Spleen (tissue), 7 donors: ENCODE measurements around the gene ANKRD6.

Source experiments
- POLR2A ChIP-seq, 3 donors: fragments of 450-650 bp; IDR thresholded peaks; one replicate each; pipeline ENCODE4 v1.5.1; 2017; ENCODE audit warnings: antibody characterized with exemption in 3 of 3, mild to moderate bottlenecking in 1 of 3
- POLR2AphosphoS5 ChIP-seq, 3 donors: sonication (generic); formaldehyde crosslinking; IDR thresholded peaks; one replicate each; pipeline ENCODE4 v1.5.1; 2017; ENCODE audit warnings: antibody characterized with exemption in 3 of 3
- TF ChIP-seq, protein P1 (sequence below), 11 experiments: fragments of 200-600 bp in 7 of 11; fragments of 450-650 bp in 4 of 11; sonication (generic) in 4 of 11; IDR thresholded peaks in 8 of 11; conservative IDR thresholded peaks in 3 of 11; 1 replicate in 7 of 11; 2 replicates in 4 of 11; pipeline versions ENCODE4 v1.4.0 to v1.8.0; 2016 to 2021; ENCODE audit warnings: antibody characterized with exemption in 11 of 11, inconsistent platforms in 4 of 11, mild to moderate bottlenecking in 1 of 11
- donor health status: DM: no; HTN: no; CAD: no; lungs with moderate emphysema.
- donor health status: DM: no; HTN: no; CAD: no.
- donor health status: DM: no; HTN: no; CAD: no.

DNA sequence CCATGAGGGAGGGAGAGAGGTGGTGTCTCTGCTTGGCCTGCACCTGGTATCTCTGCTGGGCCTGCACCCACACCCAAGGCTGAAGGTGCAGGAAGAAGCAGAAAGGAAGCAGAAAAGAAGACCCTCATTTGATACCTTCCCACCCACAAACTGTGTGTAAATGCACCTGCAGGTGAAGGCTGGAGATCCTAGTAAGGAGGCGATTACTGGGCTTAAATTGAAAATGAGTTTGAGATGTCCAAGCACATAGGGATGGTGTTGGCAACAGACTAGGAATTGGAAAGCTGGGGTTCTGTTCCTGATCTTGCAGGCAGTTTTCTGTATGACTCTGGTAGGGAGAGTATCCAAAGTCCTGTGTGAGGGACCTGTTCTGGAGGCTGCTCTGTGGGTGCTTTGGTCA lies 130.9 kb downstream of the ANKRD6 start:
- TF ChIP-seq, protein P1, sequence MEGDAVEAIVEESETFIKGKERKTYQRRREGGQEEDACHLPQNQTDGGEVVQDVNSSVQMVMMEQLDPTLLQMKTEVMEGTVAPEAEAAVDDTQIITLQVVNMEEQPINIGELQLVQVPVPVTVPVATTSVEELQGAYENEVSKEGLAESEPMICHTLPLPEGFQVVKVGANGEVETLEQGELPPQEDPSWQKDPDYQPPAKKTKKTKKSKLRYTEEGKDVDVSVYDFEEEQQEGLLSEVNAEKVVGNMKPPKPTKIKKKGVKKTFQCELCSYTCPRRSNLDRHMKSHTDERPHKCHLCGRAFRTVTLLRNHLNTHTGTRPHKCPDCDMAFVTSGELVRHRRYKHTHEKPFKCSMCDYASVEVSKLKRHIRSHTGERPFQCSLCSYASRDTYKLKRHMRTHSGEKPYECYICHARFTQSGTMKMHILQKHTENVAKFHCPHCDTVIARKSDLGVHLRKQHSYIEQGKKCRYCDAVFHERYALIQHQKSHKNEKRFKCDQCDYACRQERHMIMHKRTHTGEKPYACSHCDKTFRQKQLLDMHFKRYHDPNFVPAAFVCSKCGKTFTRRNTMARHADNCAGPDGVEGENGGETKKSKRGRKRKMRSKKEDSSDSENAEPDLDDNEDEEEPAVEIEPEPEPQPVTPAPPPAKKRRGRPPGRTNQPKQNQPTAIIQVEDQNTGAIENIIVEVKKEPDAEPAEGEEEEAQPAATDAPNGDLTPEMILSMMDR (IDR thresholded peaks at IDR 0.05 in 8 of 11, conservative IDR thresholded peaks at IDR 0.05 in 3 of 11): no peak
- TF ChIP-seq POLR2A (IDR thresholded peaks at IDR 0.05) (no peak), POLR2AphosphoS5 (IDR thresholded peaks at IDR 0.05) (no peak)
